Spleen (tissue), 7 donors: ENCODE data around the gene MRPS17.

Source experiments
- CTCF ChIP-seq, 11 experiments: fragments of 200-600 bp in 7 of 11; fragments of 450-650 bp in 4 of 11; sonication (generic) in 4 of 11; IDR thresholded peaks in 8 of 11; conservative IDR thresholded peaks in 3 of 11; 1 replicate in 7 of 11; 2 replicates in 4 of 11; pipeline versions ENCODE4 v1.4.0 to v1.8.0; 2016 to 2021; ENCODE audit warnings: antibody characterized with exemption in 11 of 11, inconsistent platforms in 4 of 11, mild to moderate bottlenecking in 1 of 11
- POLR2A ChIP-seq, 3 donors: fragments of 450-650 bp; IDR thresholded peaks; one replicate each; pipeline ENCODE4 v1.5.1; 2017; ENCODE audit warnings: antibody characterized with exemption in 3 of 3, mild to moderate bottlenecking in 1 of 3
- donor health status: DM: no; HTN: no; CAD: no; lungs with moderate emphysema.
- donor health status: DM: no; HTN: no; CAD: no.
- donor health status: DM: no; HTN: no; CAD: no.

- no peak for TF ChIP-seq CTCF (IDR thresholded peaks at IDR 0.05 in 8 of 11, conservative IDR thresholded peaks at IDR 0.05 in 3 of 11)
- no peak for TF ChIP-seq POLR2A (IDR thresholded peaks at IDR 0.05)
Observed at GRCh38 chr7:55970561-55970960, 18.9 kb downstream of the MRPS17 start.
